ENCODE results near the gene MORN4. TPM values are rescaled to one million over a fixed set of nuclear protein-coding genes. Genes with fewer than 3 reads are reported as not detected.

MORN4 gene
- total and polyA plus RNA-seq, 2 of the 13 experiments (the other 11 are each of a cell fraction or from before 2014, with no cell fraction given), result 3.4 to 9.1 TPM

- TF ChIP-seq ZXDC (CRISPR knock-in tag; IDR thresholded peaks at IDR 0.05) (no peak), GRHL1 (CRISPR knock-in tag; conservative IDR thresholded peaks at IDR 0.05) (no peak), BCL3 (CRISPR knock-in tag; IDR thresholded peaks at IDR 0.05) (no peak), MED13 (CRISPR knock-in tag; IDR thresholded peaks at IDR 0.05) (no peak), ZBTB21 (CRISPR knock-in tag; IDR thresholded peaks at IDR 0.05) (no peak), RORA (CRISPR knock-in tag; IDR thresholded peaks at IDR 0.05) (no peak), YEATS4 (CRISPR knock-in tag; IDR thresholded peaks at IDR 0.05; ENCODE audit: borderline replicate concordance) (no peak), ZNF160 (CRISPR knock-in tag; IDR thresholded peaks at IDR 0.05) (no peak), THAP8 (CRISPR knock-in tag; IDR thresholded peaks at IDR 0.05; ENCODE audit: borderline replicate concordance) (no peak), HOXA3 (CRISPR knock-in tag; IDR thresholded peaks at IDR 0.05) (no peak; the same call in 1 of the 2 replicates), MEIS2 (CRISPR knock-in tag; IDR thresholded peaks at IDR 0.05) (no peak), ZHX1 (CRISPR knock-in tag; IDR thresholded peaks at IDR 0.05; ENCODE audit: low read depth) (no peak), TSC22D2 (CRISPR knock-in tag; IDR thresholded peaks at IDR 0.05; ENCODE audit: borderline replicate concordance) (no peak), ZNF446 (CRISPR knock-in tag; IDR thresholded peaks at IDR 0.05) (no peak), MAX (IDR thresholded peaks at IDR 0.05) (peak; percentile 63; the same call in 1 of the 2 replicates), ZNF891 (CRISPR knock-in tag; IDR thresholded peaks at IDR 0.05) (no peak), AHR (CRISPR knock-in tag; IDR thresholded peaks at IDR 0.05) (no peak), ZNF124 (CRISPR knock-in tag; IDR thresholded peaks at IDR 0.05) (no peak)
Measured at GRCh38 chr10:97584060-97584797, 49.1 kb downstream of the MORN4 start, which contains the start of gene HOGA1 (continued).

Measured in HepG2 (cell line).